HL-60 (cell line): ENCODE results near the gene NOP16.

Experiments
- GABPA ChIP-seq: IDR thresholded peaks from 2 replicates; pipeline ENCODE4 v1.6.1; 2012; ENCODE audit warnings: low read depth
- TF ChIP-seq, protein P1 (sequence below): IDR thresholded peaks from one replicate; pipeline ENCODE4 v1.5.1; 2011; ENCODE audit warnings: low read length, control low read depth, inconsistent platforms; ENCODE audit not compliant: insufficient read depth

DNA sequence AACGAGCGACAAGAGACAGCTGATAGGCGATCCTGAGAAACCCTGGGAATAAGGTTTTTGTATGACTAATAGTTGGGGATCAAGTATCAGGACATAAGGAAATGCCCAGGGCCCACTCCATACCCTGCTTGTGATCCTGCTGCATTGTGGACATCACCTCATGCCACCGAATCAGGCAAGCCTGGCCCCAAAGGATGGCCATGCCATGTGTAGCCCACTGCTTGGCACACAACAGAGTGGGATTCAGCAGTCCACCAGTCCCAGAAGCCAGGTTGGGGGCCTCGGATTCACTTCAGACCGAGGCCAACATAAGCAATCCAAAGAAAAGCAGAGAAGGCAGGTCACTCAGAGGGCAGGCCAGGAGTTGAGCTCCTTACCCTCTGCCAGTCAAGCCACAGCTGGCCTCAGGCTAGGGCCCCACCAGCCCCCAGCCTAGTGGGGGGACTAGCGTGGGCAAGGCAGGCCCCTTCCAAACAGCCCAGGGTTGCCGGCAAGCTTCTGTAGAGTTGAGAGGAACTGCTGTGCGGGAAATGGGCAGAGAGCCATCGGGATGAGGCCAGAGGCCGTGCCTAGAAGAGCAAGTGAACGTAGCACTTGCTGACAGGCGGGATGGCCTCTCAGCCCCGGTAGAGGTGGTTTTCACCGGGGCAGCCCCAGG lies 5.0 kb downstream of the NOP16 start:
- TF ChIP-seq, protein P1, sequence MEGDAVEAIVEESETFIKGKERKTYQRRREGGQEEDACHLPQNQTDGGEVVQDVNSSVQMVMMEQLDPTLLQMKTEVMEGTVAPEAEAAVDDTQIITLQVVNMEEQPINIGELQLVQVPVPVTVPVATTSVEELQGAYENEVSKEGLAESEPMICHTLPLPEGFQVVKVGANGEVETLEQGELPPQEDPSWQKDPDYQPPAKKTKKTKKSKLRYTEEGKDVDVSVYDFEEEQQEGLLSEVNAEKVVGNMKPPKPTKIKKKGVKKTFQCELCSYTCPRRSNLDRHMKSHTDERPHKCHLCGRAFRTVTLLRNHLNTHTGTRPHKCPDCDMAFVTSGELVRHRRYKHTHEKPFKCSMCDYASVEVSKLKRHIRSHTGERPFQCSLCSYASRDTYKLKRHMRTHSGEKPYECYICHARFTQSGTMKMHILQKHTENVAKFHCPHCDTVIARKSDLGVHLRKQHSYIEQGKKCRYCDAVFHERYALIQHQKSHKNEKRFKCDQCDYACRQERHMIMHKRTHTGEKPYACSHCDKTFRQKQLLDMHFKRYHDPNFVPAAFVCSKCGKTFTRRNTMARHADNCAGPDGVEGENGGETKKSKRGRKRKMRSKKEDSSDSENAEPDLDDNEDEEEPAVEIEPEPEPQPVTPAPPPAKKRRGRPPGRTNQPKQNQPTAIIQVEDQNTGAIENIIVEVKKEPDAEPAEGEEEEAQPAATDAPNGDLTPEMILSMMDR = no peak
- no peak for TF ChIP-seq GABPA
